Fibroblast of upper back skin (primary cell): Measurements from ENCODE around the gene PHLDB2.

ENCODE experiments used
- DNase-seq: peaks from one replicate; pipeline ENCODE4 v3.0.0-alpha.2; 2013

Gene PHLDB2

GRCh38 chr3:111929484-111929883 lies 70.4 kb downstream of the PHLDB2 start:
- DNase-seq = no peak

GRCh38 chr3:111932946-111933345 lies 73.9 kb downstream of the PHLDB2 start:
- no peak for DNase-seq

GRCh38 chr3:111936191-111936841 lies 77.3 kb downstream of the PHLDB2 start:
- peak; percentile 83 for DNase-seq

GRCh38 chr3:111936967-111937366 lies 77.9 kb downstream of the PHLDB2 start:
- DNase-seq = no peak

- no peak for DNase-seq
Measured at GRCh38 chr3:111937871-111938270, 78.8 kb downstream of the PHLDB2 start.

- DNase-seq = no peak
Measured at GRCh38 chr3:111939873-111940272, 80.8 kb downstream of the PHLDB2 start.

GRCh38 chr3:111943533-111943932 lies 84.5 kb downstream of the PHLDB2 start:
- no peak for DNase-seq

GRCh38 chr3:111944372-111944771 lies 85.3 kb downstream of the PHLDB2 start:
- no peak for DNase-seq

GRCh38 chr3:111947231-111947630 lies 88.2 kb downstream of the PHLDB2 start:
- peak; percentile 25 for DNase-seq

GRCh38 chr3:111948786-111949185 lies 89.7 kb downstream of the PHLDB2 start:
- DNase-seq = no peak

- DNase-seq = no peak
Measured at GRCh38 chr3:111949712-111950111, 90.6 kb downstream of the PHLDB2 start.

- DNase-seq = no peak
Measured at GRCh38 chr3:111951032-111951431, 92.0 kb downstream of the PHLDB2 start.

GRCh38 chr3:111952086-111952485 lies 93.0 kb downstream of the PHLDB2 start:
- no peak for DNase-seq

- DNase-seq = no peak
Measured at GRCh38 chr3:111952866-111953450, 93.9 kb downstream of the PHLDB2 start.

- peak; percentile 82 for DNase-seq
Measured at GRCh38 chr3:111954228-111954990, 95.3 kb downstream of the PHLDB2 start.

GRCh38 chr3:111955876-111956275 lies 96.8 kb downstream of the PHLDB2 start:
- no peak for DNase-seq

GRCh38 chr3:111956449-111956848 lies 97.4 kb downstream of the PHLDB2 start:
- DNase-seq = no peak

GRCh38 chr3:111956995-111957734 lies 98.1 kb downstream of the PHLDB2 start:
- DNase-seq = no peak

GRCh38 chr3:111961461-111962164 lies 102.5 kb downstream of the PHLDB2 start:
- DNase-seq = peak; percentile 44

GRCh38 chr3:111963424-111963823 lies 104.4 kb downstream of the PHLDB2 start:
- DNase-seq = peak; percentile 52

GRCh38 chr3:111965484-111965883 lies 106.4 kb downstream of the PHLDB2 start:
- no peak for DNase-seq

- no peak for DNase-seq
Measured at GRCh38 chr3:111967068-111967467, 108.0 kb downstream of the PHLDB2 start.
